ENCODE data around the gene PPM1B.
"Not testable (repeated sequence)": the region's sequence is repeated elsewhere in the genome, so short reads cannot be mapped to it uniquely, and the experiment has no call there.

PPM1B gene

DNA sequence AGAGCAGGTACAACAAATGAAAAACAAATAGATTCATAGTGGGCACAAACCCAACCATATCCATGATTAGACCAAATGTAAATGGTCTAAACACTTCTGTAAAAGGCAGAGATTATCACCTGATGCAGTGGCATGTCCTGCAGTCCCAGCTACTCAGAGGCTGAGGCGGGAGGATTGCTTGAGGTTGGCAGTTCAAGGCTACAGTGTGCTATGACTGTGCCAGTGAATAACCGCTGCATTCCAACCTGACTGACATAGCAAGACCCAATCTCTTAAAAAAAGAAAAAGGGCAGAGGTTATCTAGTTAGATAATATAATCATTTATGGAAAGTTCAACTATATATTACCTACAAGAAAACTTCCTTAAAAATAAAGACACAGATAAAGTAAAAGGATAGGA is 85.3 kb downstream of the PPM1B start:
- Histone ChIP-seq H3K36me3 (ENCODE audit: control insufficient read depth in 2 of 2, insufficient read depth in 1 of 2, low read length in 2 of 2) (no peaks in the 10 kb centered on the region), H3K4me1 (ENCODE audit: control insufficient read depth, insufficient read depth, low read length) (no peaks in the 10 kb centered on the region), H3K27ac (ENCODE audit: extremely low read depth, low read depth, low read length) (no peak overlapping the region), H3K4me3 (ENCODE audit: low read depth, low read length) (no peak overlapping the region), H3K9me3 (ENCODE audit: control insufficient read depth, insufficient read depth, low read depth, low read length) (peaks cover 4% of the 10 kb centered on the region; the same call in 1 of the 2 replicates)
- CTCF ChIA-PET, result interaction anchor here (0.7 to 0.8 kb wide), 2 partner anchors 38 to 42 kb away, joined by 3 to 5 read pairs; no protein-coding TSS in a partner anchor
- no peak for TF ChIP-seq ZNF585B (tag by site-specific recombination; IDR thresholded peaks at IDR 0.05)
- TF ChIP-seq FEZF1 (tag by site-specific recombination; IDR thresholded peaks at IDR 0.05), result no peak
- TF ChIP-seq ZNF514 (tag by site-specific recombination; IDR thresholded peaks at IDR 0.05), result no peak
- TF ChIP-seq, protein P1, sequence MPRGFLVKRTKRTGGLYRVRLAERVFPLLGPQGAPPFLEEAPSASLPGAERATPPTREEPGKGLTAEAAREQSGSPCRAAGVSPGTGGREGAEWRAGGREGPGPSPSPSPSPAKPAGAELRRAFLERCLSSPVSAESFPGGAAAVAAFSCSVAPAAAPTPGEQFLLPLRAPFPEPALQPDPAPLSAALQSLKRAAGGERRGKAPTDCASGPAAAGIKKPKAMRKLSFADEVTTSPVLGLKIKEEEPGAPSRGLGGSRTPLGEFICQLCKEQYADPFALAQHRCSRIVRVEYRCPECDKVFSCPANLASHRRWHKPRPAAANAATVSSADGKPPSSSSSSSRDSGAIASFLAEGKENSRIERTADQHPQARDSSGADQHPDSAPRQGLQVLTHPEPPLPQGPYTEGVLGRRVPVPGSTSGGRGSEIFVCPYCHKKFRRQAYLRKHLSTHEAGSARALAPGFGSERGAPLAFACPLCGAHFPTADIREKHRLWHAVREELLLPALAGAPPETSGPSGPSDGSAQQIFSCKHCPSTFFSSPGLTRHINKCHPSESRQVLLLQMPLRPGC (tag by site-specific recombination; IDR thresholded peaks at IDR 0.05), result no peak
- no peak for TF ChIP-seq ZNF248 (tag by site-specific recombination; IDR thresholded peaks at IDR 0.05)
- TF ChIP-seq ZFP69B (tag by site-specific recombination; IDR thresholded peaks at IDR 0.05), result no peak
- POLR2A ChIA-PET, result no interaction called here

DNA sequence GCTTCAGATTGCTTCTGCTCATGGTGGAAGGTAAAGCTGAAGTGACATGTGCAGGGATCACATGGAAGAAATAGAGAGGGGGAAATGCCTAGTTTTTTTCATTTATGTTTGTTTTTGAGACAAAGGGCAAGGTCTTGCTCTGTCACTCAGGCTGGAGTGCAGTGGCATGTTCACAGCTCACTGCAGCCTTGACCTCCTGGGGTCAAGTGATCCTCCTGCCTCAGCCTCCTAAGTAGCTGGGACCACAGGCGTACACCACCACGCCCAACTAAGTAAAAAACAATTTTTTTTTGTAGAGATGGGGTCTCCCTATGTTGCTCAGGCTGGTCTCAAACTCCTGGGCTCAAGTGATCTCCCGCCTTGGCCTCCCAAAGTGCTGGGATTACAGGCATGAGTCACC is 87.0 kb downstream of the PPM1B start:
- H3K9me3 ChIP-seq (ENCODE audit: control insufficient read depth, insufficient read depth, low read depth, low read length); H3K4me3 ChIP-seq (ENCODE audit: low read depth, low read length); H3K36me3 ChIP-seq (ENCODE audit: control insufficient read depth in 2 of 2, insufficient read depth in 1 of 2, low read length in 2 of 2); POLR2A ChIA-PET; H3K27ac ChIP-seq (ENCODE audit: extremely low read depth, low read depth, low read length); H3K4me1 ChIP-seq (ENCODE audit: control insufficient read depth, insufficient read depth, low read length): not testable (repeated sequence)
- CTCF ChIA-PET, result interaction anchor here (1.0 kb wide), 1 partner anchor 167 kb away, joined by 3 read pairs; no protein-coding TSS in a partner anchor

DNA sequence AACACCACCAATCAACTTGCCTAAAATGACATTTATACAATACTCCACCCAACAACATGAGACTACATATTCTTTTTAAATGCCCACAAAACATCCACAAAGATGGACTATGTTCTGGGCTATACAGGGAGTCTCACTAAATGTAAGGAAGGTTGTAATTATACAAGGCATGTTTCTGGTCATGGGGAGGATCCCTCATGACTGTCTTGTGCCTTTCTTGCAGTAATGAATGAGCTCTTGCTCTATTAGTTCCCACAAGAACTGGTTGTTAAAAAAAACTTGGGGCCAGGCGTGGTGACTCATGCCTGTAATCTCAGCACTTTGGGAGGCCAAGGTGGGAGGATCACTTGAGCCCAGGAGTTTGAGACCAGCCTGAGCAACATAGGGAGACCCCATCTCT is 89.1 kb downstream of the PPM1B start:
- H3K9me3 ChIP-seq (ENCODE audit: control insufficient read depth, insufficient read depth, low read depth, low read length); H3K27ac ChIP-seq (ENCODE audit: extremely low read depth, low read depth, low read length); H3K4me1 ChIP-seq (ENCODE audit: control insufficient read depth, insufficient read depth, low read length); H3K36me3 ChIP-seq (ENCODE audit: control insufficient read depth in 2 of 2, insufficient read depth in 1 of 2, low read length in 2 of 2); POLR2A ChIA-PET; H3K4me3 ChIP-seq (ENCODE audit: low read depth, low read length): not testable (repeated sequence)
- CTCF ChIA-PET, result interaction anchor here (0.6 kb wide), 1 partner anchor 16 kb away, joined by 3 read pairs; no protein-coding TSS in a partner anchor

DNA sequence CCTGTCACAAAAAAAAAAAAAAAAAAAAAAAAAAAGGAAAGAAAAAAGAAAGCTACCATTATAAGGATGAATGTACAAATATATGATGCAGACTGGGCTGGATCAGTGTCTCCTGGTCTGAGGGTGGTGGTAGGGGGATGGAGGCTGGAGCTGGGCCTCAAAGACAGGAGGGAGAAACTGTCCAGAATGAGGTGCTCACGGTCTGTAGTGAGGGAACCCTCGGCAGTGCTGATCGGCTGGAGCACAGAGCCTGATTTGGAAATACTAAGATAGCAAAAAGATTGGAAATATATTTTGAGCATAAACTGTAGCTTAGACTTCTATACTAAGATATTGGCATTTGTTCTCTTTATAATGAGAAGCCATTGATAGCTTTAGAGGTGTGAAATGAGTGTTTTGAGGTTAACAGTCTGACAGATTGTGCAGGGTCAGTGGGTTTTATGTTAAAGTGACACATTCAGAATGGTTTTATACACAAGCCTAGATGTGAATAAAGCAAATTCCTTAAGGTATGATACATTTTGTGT is 98.7 kb downstream of the PPM1B start:
- H3K9me3 ChIP-seq (ENCODE audit: control insufficient read depth, insufficient read depth, low read depth, low read length), result no peaks in the 10 kb centered on the region
- no peak for TF ChIP-seq ZNF596 (tag by site-specific recombination; IDR thresholded peaks at IDR 0.05)
- TF ChIP-seq KLF7 (tag by site-specific recombination; IDR thresholded peaks at IDR 0.05; ENCODE audit: borderline replicate concordance), result no peak
- no peak for TF ChIP-seq ZNF610 (tag by site-specific recombination; IDR thresholded peaks at IDR 0.05; ENCODE audit: borderline replicate concordance)
- no peak for TF ChIP-seq ZNF24 (tag by site-specific recombination; IDR thresholded peaks at IDR 0.05)
- TF ChIP-seq ZNF529 (tag by site-specific recombination; IDR thresholded peaks at IDR 0.05; ENCODE audit: insufficient replicate concordance), result no peak
- no peak for TF ChIP-seq ZNF792 (tag by site-specific recombination; IDR thresholded peaks at IDR 0.05)
- TF ChIP-seq ZNF791 (tag by site-specific recombination; IDR thresholded peaks at IDR 0.05), result no peak
- no peak for TF ChIP-seq ZNF114 (tag by site-specific recombination; IDR thresholded peaks at IDR 0.05)
- no peak for TF ChIP-seq ZNF830 (tag by site-specific recombination; IDR thresholded peaks at IDR 0.05; ENCODE audit: low read depth)
- TF ChIP-seq, protein P2, sequence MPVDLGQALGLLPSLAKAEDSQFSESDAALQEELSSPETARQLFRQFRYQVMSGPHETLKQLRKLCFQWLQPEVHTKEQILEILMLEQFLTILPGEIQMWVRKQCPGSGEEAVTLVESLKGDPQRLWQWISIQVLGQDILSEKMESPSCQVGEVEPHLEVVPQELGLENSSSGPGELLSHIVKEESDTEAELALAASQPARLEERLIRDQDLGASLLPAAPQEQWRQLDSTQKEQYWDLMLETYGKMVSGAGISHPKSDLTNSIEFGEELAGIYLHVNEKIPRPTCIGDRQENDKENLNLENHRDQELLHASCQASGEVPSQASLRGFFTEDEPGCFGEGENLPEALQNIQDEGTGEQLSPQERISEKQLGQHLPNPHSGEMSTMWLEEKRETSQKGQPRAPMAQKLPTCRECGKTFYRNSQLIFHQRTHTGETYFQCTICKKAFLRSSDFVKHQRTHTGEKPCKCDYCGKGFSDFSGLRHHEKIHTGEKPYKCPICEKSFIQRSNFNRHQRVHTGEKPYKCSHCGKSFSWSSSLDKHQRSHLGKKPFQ (tag by site-specific recombination; IDR thresholded peaks at IDR 0.05), result no peak
- TF ChIP-seq ZNF157 (tag by site-specific recombination; IDR thresholded peaks at IDR 0.05), result no peak
- H3K27ac ChIP-seq (ENCODE audit: extremely low read depth, low read depth, low read length), result no peak overlapping the region
- H3K4me1 ChIP-seq (ENCODE audit: control insufficient read depth, insufficient read depth, low read length), result peaks cover 3% of the 10 kb centered on the region; the same call in 1 of the 2 replicates
- H3K36me3 ChIP-seq (ENCODE audit: control insufficient read depth in 2 of 2, insufficient read depth in 1 of 2, low read length in 2 of 2), result no peaks in the 10 kb centered on the region
- no peak overlapping the region for H3K4me3 ChIP-seq (ENCODE audit: low read depth, low read length)
- ChIA-PET POLR2A (interaction anchor here (0.5 kb wide), 1 partner anchor 1300 kb away, joined by 4 read pairs; no protein-coding TSS in a partner anchor), CTCF (interaction anchor here (0.6 to 1.3 kb wide), 6 partner anchors 17 to 727 kb away, joined by 3 to 7 read pairs (median 4); no protein-coding TSS in a partner anchor)
